HepG2 (cell line): ENCODE results near the gene TPRN. TPM values are rescaled to one million over a fixed set of nuclear protein-coding genes. Genes with fewer than 3 reads are reported as not detected.
A peak's percentile ranks its signal among the peaks of the same experiment; 100 is the strongest.

Experiments
- ATF1 ChIP-seq: IDR thresholded peaks from 2 replicates; pipeline ENCODE4 v1.6.1; 2016; ENCODE audit warnings: mild to moderate bottlenecking, control low read depth
- ATF7 ChIP-seq, 2 experiments: fragments of 450-650 bp in 1 of 2; sonication (generic) in 1 of 2; formaldehyde crosslinking in 1 of 2; IDR thresholded peaks; 2 replicates each; pipeline versions ENCODE4 v1.4.0 to v1.6.1; 2016 to 2020; ENCODE audit warnings: antibody characterized with exemption in 1 of 2, mild to moderate bottlenecking in 1 of 2, missing genetic modification reagents in 1 of 2
- ESRRA ChIP-seq: sonication (generic); formaldehyde crosslinking; IDR thresholded peaks from 2 replicates; pipeline ENCODE4 v1.5.1; 2020; ENCODE audit warnings: mild to moderate bottlenecking, low read depth, missing genetic modification reagents
- FOXJ3 ChIP-seq: sonication (generic); formaldehyde crosslinking; IDR thresholded peaks from 2 replicates; pipeline ENCODE4 v1.4.0; 2020; ENCODE audit warnings: missing genetic modification reagents, mild to moderate bottlenecking, borderline replicate concordance
- KLF13 ChIP-seq: sonication (generic); formaldehyde crosslinking; IDR thresholded peaks from 2 replicates; pipeline ENCODE4 v1.4.0; 2020; ENCODE audit warnings: mild to moderate bottlenecking, missing genetic modification reagents
- NONO ChIP-seq, 2 experiments: fragments of 450-650 bp in 1 of 2; sonication (generic) in 1 of 2; formaldehyde crosslinking in 1 of 2; IDR thresholded peaks in 1 of 2; conservative IDR thresholded peaks in 1 of 2; 2 replicates each; pipeline versions ENCODE4 v1.6.1 to v1.8.0; 2017 to 2022; ENCODE audit warnings: mild to moderate bottlenecking in 1 of 2, missing genetic modification reagents in 1 of 2, moderate library complexity in 1 of 2
- PCBP1 ChIP-seq: fragments of 200-400 bp; formaldehyde crosslinking; IDR thresholded peaks from 2 replicates; pipeline ENCODE4 v1.6.1; 2017; ENCODE audit warnings: mild to moderate bottlenecking, low read depth, low read length, borderline replicate concordance
- RARA ChIP-seq: IDR thresholded peaks from 2 replicates; pipeline ENCODE4 v1.6.1; 2016; ENCODE audit warnings: missing genetic modification reagents, missing compliant biosample characterization
- SP140L ChIP-seq: sonication (generic); formaldehyde crosslinking; IDR thresholded peaks from 2 replicates; pipeline ENCODE4 v1.4.0; 2020; ENCODE audit warnings: missing genetic modification reagents, borderline replicate concordance
- U2AF2 ChIP-seq: fragments of 200-400 bp; formaldehyde crosslinking; IDR thresholded peaks from 2 replicates; pipeline ENCODE4 v1.6.1; 2017; ENCODE audit warnings: low read depth, mild to moderate bottlenecking, low read length
- ZMAT3 ChIP-seq: sonication (generic); formaldehyde crosslinking; conservative IDR thresholded peaks from 2 replicates; pipeline ENCODE4 v1.7.0; 2021; ENCODE audit warnings: missing genetic modification reagents
- ZNF354B ChIP-seq: sonication (generic); formaldehyde crosslinking; IDR thresholded peaks from 2 replicates; pipeline ENCODE4 v1.8.0; 2022; ENCODE audit warnings: mild to moderate bottlenecking, missing genetic modification reagents
- ZNF430 ChIP-seq: sonication (generic); formaldehyde crosslinking; IDR thresholded peaks from 2 replicates; pipeline ENCODE4 v1.9.0; 2021; ENCODE audit warnings: mild to moderate bottlenecking, missing genetic modification reagents
- ZNF460 ChIP-seq: sonication (generic); formaldehyde crosslinking; IDR thresholded peaks from 2 replicates; pipeline ENCODE4 v1.5.1; 2020; ENCODE audit warnings: missing genetic modification reagents, mild to moderate bottlenecking, borderline replicate concordance
- ZNF563 ChIP-seq: sonication (generic); formaldehyde crosslinking; IDR thresholded peaks from 2 replicates; pipeline ENCODE4 v1.8.0; 2022; ENCODE audit warnings: mild to moderate bottlenecking, moderate library complexity, missing genetic modification reagents
- ZNF660 ChIP-seq: sonication (generic); formaldehyde crosslinking; IDR thresholded peaks from 2 replicates; pipeline ENCODE4 v1.5.1; 2020; ENCODE audit warnings: mild to moderate bottlenecking, low read depth, missing genetic modification reagents, borderline replicate concordance
- ZNF670 ChIP-seq: sonication (generic); formaldehyde crosslinking; IDR thresholded peaks from 2 replicates; pipeline ENCODE4 v1.8.0; 2022; ENCODE audit warnings: mild to moderate bottlenecking, missing genetic modification reagents, borderline replicate concordance
- ZNF777 ChIP-seq: sonication (generic); formaldehyde crosslinking; IDR thresholded peaks from 2 replicates; pipeline ENCODE4 v1.4.0; 2020; ENCODE audit warnings: missing genetic modification reagents
- ZNF780A ChIP-seq: sonication (generic); formaldehyde crosslinking; IDR thresholded peaks from 2 replicates; pipeline ENCODE4 v1.8.0; 2022; ENCODE audit warnings: mild to moderate bottlenecking, missing genetic modification reagents, moderate library complexity
- ZNF883 ChIP-seq: sonication (generic); formaldehyde crosslinking; IDR thresholded peaks from 2 replicates; pipeline ENCODE4 v1.5.1; 2020; ENCODE audit warnings: mild to moderate bottlenecking, missing genetic modification reagents; ENCODE audit errors: not compliant biosample characterization
- ZNF891 ChIP-seq: sonication (generic); formaldehyde crosslinking; IDR thresholded peaks from 2 replicates; pipeline ENCODE4 v1.5.0; 2020; ENCODE audit warnings: mild to moderate bottlenecking, missing genetic modification reagents
- polyA plus RNA-seq, 8 experiments: library from polyadenylated mRNA; depleted of rRNA in 3 of 8; stranded (reverse) in 7 of 8; unstranded in 1 of 8; fragments of >200 nt; fragmentation: Illumina TruSeq in 4 of 8; extraction: Trizol in 4 of 8; gene quantifications; 2 replicates each; pipeline versions ENCODE4 v1.2.1 to v1.2.3, GENCODE V29; 2011 to 2016; ENCODE audit warnings: low read depth in 4 of 8, missing spikeins in 1 of 8, mixed read lengths in 1 of 8; ENCODE audit not compliant: insufficient read depth in 1 of 8
- total RNA-seq, 5 experiments: library from RNA; depleted of rRNA; stranded (reverse); fragments of >200 nt; fragmentation: Illumina TruSeq; extraction: Trizol; gene quantifications; 2 replicates each; pipeline ENCODE4 v1.2.3, GENCODE V29; 2016; ENCODE audit warnings: low read depth in 1 of 5
- TF ChIP-seq, protein P1 (sequence below): sonication (generic); formaldehyde crosslinking; conservative IDR thresholded peaks from 2 replicates; pipeline ENCODE4 v1.4.0; 2020; ENCODE audit warnings: missing genetic modification reagents
- TF ChIP-seq, protein P2 (sequence below): sonication (generic); formaldehyde crosslinking; IDR thresholded peaks from 2 replicates; pipeline ENCODE4 v1.4.0; 2020; ENCODE audit warnings: missing genetic modification reagents
- TF ChIP-seq, protein P3 (sequence below): sonication (generic); formaldehyde crosslinking; IDR thresholded peaks from 2 replicates; pipeline ENCODE4 v1.4.0; 2020; ENCODE audit warnings: mild to moderate bottlenecking, missing genetic modification reagents

TPRN gene
- total and polyA plus RNA-seq, 2 of the 13 experiments (the other 11 are each of a cell fraction or from before 2014, with no cell fraction given): 10.1 to 19.2 TPM

GRCh38 chr9:137200311-137201204, at the start of gene TPRN (continued):
- TF ChIP-seq, protein P1, sequence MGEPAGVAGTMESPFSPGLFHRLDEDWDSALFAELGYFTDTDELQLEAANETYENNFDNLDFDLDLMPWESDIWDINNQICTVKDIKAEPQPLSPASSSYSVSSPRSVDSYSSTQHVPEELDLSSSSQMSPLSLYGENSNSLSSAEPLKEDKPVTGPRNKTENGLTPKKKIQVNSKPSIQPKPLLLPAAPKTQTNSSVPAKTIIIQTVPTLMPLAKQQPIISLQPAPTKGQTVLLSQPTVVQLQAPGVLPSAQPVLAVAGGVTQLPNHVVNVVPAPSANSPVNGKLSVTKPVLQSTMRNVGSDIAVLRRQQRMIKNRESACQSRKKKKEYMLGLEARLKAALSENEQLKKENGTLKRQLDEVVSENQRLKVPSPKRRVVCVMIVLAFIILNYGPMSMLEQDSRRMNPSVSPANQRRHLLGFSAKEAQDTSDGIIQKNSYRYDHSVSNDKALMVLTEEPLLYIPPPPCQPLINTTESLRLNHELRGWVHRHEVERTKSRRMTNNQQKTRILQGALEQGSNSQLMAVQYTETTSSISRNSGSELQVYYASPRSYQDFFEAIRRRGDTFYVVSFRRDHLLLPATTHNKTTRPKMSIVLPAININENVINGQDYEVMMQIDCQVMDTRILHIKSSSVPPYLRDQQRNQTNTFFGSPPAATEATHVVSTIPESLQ (CRISPR knock-in tag): no peak
- no peak for TF ChIP-seq U2AF2
- no peak for TF ChIP-seq ZNF660 (CRISPR knock-in tag)
- TF ChIP-seq ZNF563 (CRISPR knock-in tag): peak; percentile 61
- TF ChIP-seq PCBP1: peak; percentile 73; the same call in 1 of the 2 replicates
- peak; percentile 61; the same call in 1 of the 2 replicates for TF ChIP-seq FOXJ3 (CRISPR knock-in tag)
- TF ChIP-seq RARA: peak; percentile 83
- TF ChIP-seq, protein P2, sequence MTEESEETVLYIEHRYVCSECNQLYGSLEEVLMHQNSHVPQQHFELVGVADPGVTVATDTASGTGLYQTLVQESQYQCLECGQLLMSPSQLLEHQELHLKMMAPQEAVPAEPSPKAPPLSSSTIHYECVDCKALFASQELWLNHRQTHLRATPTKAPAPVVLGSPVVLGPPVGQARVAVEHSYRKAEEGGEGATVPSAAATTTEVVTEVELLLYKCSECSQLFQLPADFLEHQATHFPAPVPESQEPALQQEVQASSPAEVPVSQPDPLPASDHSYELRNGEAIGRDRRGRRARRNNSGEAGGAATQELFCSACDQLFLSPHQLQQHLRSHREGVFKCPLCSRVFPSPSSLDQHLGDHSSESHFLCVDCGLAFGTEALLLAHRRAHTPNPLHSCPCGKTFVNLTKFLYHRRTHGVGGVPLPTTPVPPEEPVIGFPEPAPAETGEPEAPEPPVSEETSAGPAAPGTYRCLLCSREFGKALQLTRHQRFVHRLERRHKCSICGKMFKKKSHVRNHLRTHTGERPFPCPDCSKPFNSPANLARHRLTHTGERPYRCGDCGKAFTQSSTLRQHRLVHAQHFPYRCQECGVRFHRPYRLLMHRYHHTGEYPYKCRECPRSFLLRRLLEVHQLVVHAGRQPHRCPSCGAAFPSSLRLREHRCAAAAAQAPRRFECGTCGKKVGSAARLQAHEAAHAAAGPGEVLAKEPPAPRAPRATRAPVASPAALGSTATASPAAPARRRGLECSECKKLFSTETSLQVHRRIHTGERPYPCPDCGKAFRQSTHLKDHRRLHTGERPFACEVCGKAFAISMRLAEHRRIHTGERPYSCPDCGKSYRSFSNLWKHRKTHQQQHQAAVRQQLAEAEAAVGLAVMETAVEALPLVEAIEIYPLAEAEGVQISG (CRISPR knock-in tag): peak; percentile 90
- TF ChIP-seq, protein P3, sequence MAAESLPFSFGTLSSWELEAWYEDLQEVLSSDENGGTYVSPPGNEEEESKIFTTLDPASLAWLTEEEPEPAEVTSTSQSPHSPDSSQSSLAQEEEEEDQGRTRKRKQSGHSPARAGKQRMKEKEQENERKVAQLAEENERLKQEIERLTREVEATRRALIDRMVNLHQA (CRISPR knock-in tag): no peak
- TF ChIP-seq ZNF883 (CRISPR knock-in tag): peak; percentile 65
- peak; percentile 100 for TF ChIP-seq ESRRA
- TF ChIP-seq ATF7 (IDR thresholded peaks at IDR 0.05): no peak
- no peak for TF ChIP-seq ATF7 (CRISPR knock-in tag; IDR thresholded peaks at IDR 0.05)
- no peak for TF ChIP-seq ZNF460 (CRISPR knock-in tag)
- TF ChIP-seq ZMAT3 (CRISPR knock-in tag): peak; percentile 95
- no peak for TF ChIP-seq ZNF354B
- TF ChIP-seq ZNF670 (CRISPR knock-in tag): peak; percentile 66; the same call in 1 of the 2 replicates
- no peak for TF ChIP-seq NONO (IDR thresholded peaks at IDR 0.05)
- peak; percentile 94 for TF ChIP-seq NONO (CRISPR knock-in tag; conservative IDR thresholded peaks at IDR 0.05)
- TF ChIP-seq ZNF891: no peak
- peak; percentile 80; the same call in 1 of the 2 replicates for TF ChIP-seq ZNF430 (CRISPR knock-in tag)
- TF ChIP-seq ZNF780A: no peak
- TF ChIP-seq SP140L (CRISPR knock-in tag): no peak
- no peak for TF ChIP-seq KLF13 (CRISPR knock-in tag)
- peak; percentile 30; the same call in 1 of the 2 replicates for TF ChIP-seq ZNF777 (CRISPR knock-in tag)
- TF ChIP-seq ATF1: no peak
